Hepatocyte (in vitro differentiated cells): ENCODE results near the gene HOXD1. TPM values are rescaled to one million over a fixed set of nuclear protein-coding genes. Genes with fewer than 3 reads are reported as not detected.

Experiments used
- DNase-seq: peaks from one replicate; pipeline ENCODE4 v3.0.0-alpha.2; 2016; ENCODE audit warnings: low spot score
- H2AFZ ChIP-seq: fragments of 200-600 bp; sonication (generic); 2 replicates; pipeline ENCODE4 v1.6.0; 2016; ENCODE audit warnings: antibody characterized with exemption, mild to moderate bottlenecking
- H3K27ac ChIP-seq: fragments of 200-600 bp; sonication (generic); 2 replicates; pipeline ENCODE4 v1.5.1; 2016; ENCODE audit warnings: mild to moderate bottlenecking
- H3K27me3 ChIP-seq: fragments of 200-600 bp; sonication (generic); 2 replicates; pipeline ENCODE4 v1.6.1; 2016
- H3K36me3 ChIP-seq: fragments of 200-600 bp; sonication (generic); replicated peaks from 2 replicates; pipeline ENCODE4 v1.5.1; 2016; ENCODE audit warnings: low read depth; ENCODE audit not compliant: insufficient read depth
- H3K4me1 ChIP-seq: fragments of 200-600 bp; sonication (generic); 2 replicates; pipeline ENCODE4 v1.5.1; 2016; ENCODE audit warnings: mild to moderate bottlenecking, moderate library complexity; ENCODE audit not compliant: insufficient read depth
- H3K4me2 ChIP-seq: fragments of 200-600 bp; sonication (generic); 2 replicates; pipeline ENCODE4 v1.6.0; 2016
- H3K4me3 ChIP-seq: fragments of 200-600 bp; sonication (generic); 2 replicates; pipeline ENCODE4 v1.5.1; 2016; ENCODE audit warnings: mild to moderate bottlenecking
- H3K79me2 ChIP-seq: fragments of 200-600 bp; sonication (generic); 2 replicates; pipeline ENCODE4 v1.6.0; 2017; ENCODE audit warnings: mild to moderate bottlenecking
- H3K9me2 ChIP-seq: fragments of 200-600 bp; sonication (generic); replicated peaks from 2 replicates; pipeline ENCODE4 v1.6.0; 2017; ENCODE audit warnings: mild to moderate bottlenecking; ENCODE audit not compliant: insufficient read depth
- H3K9me3 ChIP-seq: fragments of 200-600 bp; sonication (generic); 2 replicates; pipeline ENCODE4 v1.5.1; 2016; ENCODE audit warnings: low read depth, mild to moderate bottlenecking
- H4K20me1 ChIP-seq: fragments of 200-600 bp; sonication (generic); 2 replicates; pipeline ENCODE4 v1.6.0; 2016; ENCODE audit warnings: mild to moderate bottlenecking; ENCODE audit not compliant: insufficient read depth, poor library complexity, severe bottlenecking
- EZH2 ChIP-seq: fragments of 200-600 bp; sonication (generic); IDR thresholded peaks from 2 replicates; pipeline ENCODE4 v1.6.1; 2016; ENCODE audit warnings: antibody characterized with exemption, mild to moderate bottlenecking, borderline replicate concordance
- EZH2phosphoT487 ChIP-seq: fragments of 200-600 bp; sonication (generic); IDR thresholded peaks from one replicate; pipeline ENCODE4 v1.6.1; 2018; ENCODE audit warnings: antibody characterized with exemption, mild to moderate bottlenecking, low read depth, moderate library complexity; ENCODE audit not compliant: unreplicated experiment, severe bottlenecking
- WGBS: methylation state at CpG from one replicate; pipeline ENCODE4 v1.1.6; 2016; ENCODE audit warnings: low lambda C conversion rate; ENCODE audit errors: missing lambda C conversion rate; 5-methylcytosine and 5-hydroxymethylcytosine counted together
- polyA plus RNA-seq: library from polyadenylated mRNA; unstranded; fragments of >200 nt; fragmentation: Nextera tagmentation; extraction: Ambion mirVana; gene quantifications from 2 replicates; pipeline ENCODE4 v1.2.1, GENCODE V29; 2016
- total RNA-seq: library from RNA; depleted of rRNA; stranded (reverse); fragments of >200 nt; gene quantifications from 2 replicates; pipeline ENCODE4 v1.2.3, GENCODE V29; 2014
- TF ChIP-seq, protein P1 (sequence below): fragments of 200-600 bp; sonication (generic); IDR thresholded peaks from 2 replicates; pipeline ENCODE4 v1.5.1; 2016; ENCODE audit warnings: antibody characterized with exemption, mild to moderate bottlenecking; ENCODE audit not compliant: poor library complexity

The HOXD1 gene
- total and polyA plus RNA-seq, 2 experiments from 2014 or later: not detected

DNA sequence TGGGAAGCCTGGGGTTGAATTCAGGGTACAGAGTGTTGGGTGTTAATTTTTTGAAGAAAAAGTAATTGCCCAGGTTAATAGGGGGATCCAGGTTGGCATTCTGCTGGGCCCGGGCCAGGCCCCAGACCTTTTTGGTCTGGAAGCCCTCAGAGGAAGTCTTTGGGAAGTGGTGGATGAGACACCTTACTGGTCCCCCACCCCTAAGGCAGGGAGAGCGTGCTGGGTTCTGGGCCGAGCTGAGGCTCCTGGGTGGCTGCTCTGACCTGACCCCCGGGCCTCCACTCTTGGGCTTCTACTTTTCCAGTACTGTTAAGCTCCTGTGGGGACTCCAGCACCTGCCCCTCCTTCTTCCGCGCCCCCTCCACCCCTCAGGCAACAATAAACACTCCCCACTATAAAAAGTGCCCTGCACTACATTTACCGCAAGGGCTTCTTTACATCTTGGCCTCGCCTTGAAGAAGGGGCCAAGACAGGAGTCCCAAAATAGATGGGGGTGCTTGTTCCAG lies 32.1 kb upstream of the HOXD1 start:
- Histone ChIP-seq H4K20me1 (no peaks in the 10 kb centered on the region), H3K27ac (no peak overlapping the region), H3K27me3 (peaks cover 98% of the 10 kb centered on the region), H3K9me2 (no peaks in the 10 kb centered on the region), H2AFZ (no peak overlapping the region), H3K4me2 (no peak overlapping the region), H3K79me2 (no peaks in the 10 kb centered on the region), H3K9me3 (no peaks in the 10 kb centered on the region), H3K4me1 (peaks cover 20% of the 10 kb centered on the region), H3K36me3 (no peaks in the 10 kb centered on the region), H3K4me3 (no peak overlapping the region)
- WGBS: 26% methylated on average over 8 of the region's 8 CpGs
- TF ChIP-seq EZH2: no peak
- TF ChIP-seq, protein P1, sequence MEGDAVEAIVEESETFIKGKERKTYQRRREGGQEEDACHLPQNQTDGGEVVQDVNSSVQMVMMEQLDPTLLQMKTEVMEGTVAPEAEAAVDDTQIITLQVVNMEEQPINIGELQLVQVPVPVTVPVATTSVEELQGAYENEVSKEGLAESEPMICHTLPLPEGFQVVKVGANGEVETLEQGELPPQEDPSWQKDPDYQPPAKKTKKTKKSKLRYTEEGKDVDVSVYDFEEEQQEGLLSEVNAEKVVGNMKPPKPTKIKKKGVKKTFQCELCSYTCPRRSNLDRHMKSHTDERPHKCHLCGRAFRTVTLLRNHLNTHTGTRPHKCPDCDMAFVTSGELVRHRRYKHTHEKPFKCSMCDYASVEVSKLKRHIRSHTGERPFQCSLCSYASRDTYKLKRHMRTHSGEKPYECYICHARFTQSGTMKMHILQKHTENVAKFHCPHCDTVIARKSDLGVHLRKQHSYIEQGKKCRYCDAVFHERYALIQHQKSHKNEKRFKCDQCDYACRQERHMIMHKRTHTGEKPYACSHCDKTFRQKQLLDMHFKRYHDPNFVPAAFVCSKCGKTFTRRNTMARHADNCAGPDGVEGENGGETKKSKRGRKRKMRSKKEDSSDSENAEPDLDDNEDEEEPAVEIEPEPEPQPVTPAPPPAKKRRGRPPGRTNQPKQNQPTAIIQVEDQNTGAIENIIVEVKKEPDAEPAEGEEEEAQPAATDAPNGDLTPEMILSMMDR: no peak
- no peak for TF ChIP-seq EZH2phosphoT487
- DNase-seq: no peak

DNA sequence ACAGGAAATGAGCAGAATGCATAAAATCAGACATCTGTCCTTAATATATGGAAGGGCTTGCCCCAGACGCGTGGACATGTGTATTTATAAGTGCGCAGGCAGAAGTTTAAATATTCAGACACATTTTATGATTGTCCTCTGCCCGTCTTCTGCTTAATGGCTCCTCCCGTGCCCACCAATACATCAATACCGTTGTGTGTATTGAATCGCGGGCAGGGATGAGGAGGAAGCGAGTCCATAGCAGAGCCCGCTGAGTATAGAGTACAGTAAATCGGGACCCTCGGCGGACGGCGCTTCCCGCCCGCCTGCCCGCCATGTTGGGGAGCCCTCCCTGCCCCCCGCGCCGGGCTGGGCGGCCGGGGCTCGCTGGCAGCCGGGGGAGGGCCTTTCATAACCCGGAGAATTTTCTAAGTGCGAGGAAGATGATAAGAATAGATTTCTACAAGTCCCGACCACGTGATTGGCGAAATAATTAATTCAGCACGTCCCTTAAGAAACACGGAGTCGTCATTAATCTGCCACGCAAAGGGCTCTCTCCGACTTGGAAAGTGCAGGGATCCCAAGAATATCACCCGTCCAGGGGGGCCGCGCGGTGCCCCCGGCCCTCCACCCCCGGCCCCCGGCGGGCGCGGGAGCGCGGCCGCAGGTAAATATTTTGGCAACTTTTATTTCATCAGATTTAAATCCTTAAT lies 31.5 kb upstream of the HOXD1 start, which contains the start of gene HOXD3:
TSS of gene HOXD3 (plus strand) at position 501 of the 692 bp plus-strand sequence. CDS start 11,808 bp downstream, outside the sequence.
- H3K4me3 ChIP-seq: no peak within 1 kb of the TSS
- H3K27ac ChIP-seq: no peak within 1 kb of the TSS
- peaks cover 98% of the 10 kb centered on the region for H3K27me3 ChIP-seq
- peak within 1 kb of the TSS; percentile 35 for H2AFZ ChIP-seq
- peaks cover 20% of the 10 kb centered on the region for H3K4me1 ChIP-seq
- no peaks in the 10 kb centered on the region for H4K20me1 ChIP-seq
- H3K9me2 ChIP-seq: no peaks in the 10 kb centered on the region
- TF ChIP-seq EZH2phosphoT487: peak; percentile 73
- TF ChIP-seq, protein P1: no peak
- TF ChIP-seq EZH2: no peak
- no peaks in the 10 kb centered on the region for H3K79me2 ChIP-seq
- no peaks in the 10 kb centered on the region for H3K9me3 ChIP-seq
- H3K4me2 ChIP-seq: peak within 1 kb of the TSS; percentile 68
- 6% methylated on average over 47 of the region's 48 CpGs for WGBS
- DNase-seq: no peak
- no peaks in the 10 kb centered on the region for H3K36me3 ChIP-seq

- peaks cover 100% of the 10 kb centered on the region for H3K27me3 ChIP-seq
- no peaks in the 10 kb centered on the region for H3K36me3 ChIP-seq
- peak overlapping the region; percentile 68 for H3K4me2 ChIP-seq
- H2AFZ ChIP-seq: peak overlapping the region; percentile 35
- TF ChIP-seq, protein P1: no peak
- peak; percentile 99 for TF ChIP-seq EZH2
- TF ChIP-seq EZH2phosphoT487: peak; percentile 84
- H3K9me3 ChIP-seq: no peaks in the 10 kb centered on the region
- H3K4me3 ChIP-seq: no peak overlapping the region
- DNase-seq: no peak
- no peaks in the 10 kb centered on the region for H3K9me2 ChIP-seq
- peaks cover 23% of the 10 kb centered on the region for H3K4me1 ChIP-seq
- H4K20me1 ChIP-seq: no peaks in the 10 kb centered on the region
- no peaks in the 10 kb centered on the region for H3K79me2 ChIP-seq
- 6% methylated on average over 36 of the region's 43 CpGs for WGBS
- no peak overlapping the region for H3K27ac ChIP-seq
Measured at GRCh38 chr2:176157499-176158185, 30.8 kb upstream of the HOXD1 start.
